CD4-positive, alpha-beta T cell treated with Interleukin-4 for 4 hours (primary cell): ENCODE results near the gene MAB21L3.
"Not testable (repeated sequence)": the region's sequence is repeated elsewhere in the genome, so short reads cannot be mapped to it uniquely, and the experiment has no call there.

Experiments
- DNase-seq: peaks from one replicate; pipeline ENCODE4 v3.0.0-alpha.2; 2020

Gene MAB21L3

DNA sequence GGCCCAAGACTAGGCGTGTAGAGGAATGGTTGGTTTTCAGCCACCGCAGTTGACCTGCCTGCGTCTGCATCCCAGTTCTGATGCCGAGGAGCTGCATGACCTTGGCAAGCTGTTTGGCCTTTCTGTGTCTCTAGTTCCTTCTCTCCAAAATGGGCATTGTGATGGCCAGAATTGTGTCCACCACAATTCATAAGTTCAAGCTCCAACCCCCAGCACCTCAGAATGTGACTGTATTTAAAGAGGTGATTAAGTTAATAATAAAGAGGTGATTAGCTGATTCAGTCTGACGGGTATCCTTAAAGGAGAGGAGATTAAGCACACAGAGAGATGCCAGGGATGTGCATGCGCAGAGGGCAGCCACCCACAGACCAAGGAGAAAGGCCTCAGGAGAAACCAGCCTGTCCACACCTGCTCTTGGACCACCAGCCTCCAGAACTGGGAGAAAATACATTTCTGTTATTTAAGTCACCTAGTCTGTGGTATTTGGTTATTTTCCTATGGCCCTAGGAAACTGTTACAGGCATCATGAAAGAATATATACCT, 28.5 kb downstream of the MAB21L3 start:
- no peak for DNase-seq

DNA sequence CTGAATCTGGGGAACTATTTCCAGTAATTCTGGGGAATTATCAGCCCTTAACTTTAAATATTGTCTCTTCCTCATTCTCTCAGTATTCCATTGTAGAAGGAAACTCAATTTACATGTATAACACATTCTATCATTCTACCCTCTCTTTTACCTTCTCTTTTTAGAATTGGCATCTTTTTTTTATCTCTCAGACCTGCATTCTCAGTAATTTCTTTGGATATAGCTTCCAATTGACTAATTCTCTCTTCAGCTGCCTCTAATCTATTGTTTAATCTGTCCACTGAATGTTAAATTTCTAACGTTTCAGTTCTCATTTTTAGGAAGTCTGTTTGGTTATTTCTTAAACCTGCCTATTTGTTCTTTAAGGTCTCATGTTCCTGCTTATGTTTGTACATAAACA, 33.0 kb downstream of the MAB21L3 start:
- no peak for DNase-seq

- not testable (repeated sequence) for DNase-seq
Measured at GRCh38 chr1:116146447-116147113, 35.4 kb downstream of the MAB21L3 start.

DNA sequence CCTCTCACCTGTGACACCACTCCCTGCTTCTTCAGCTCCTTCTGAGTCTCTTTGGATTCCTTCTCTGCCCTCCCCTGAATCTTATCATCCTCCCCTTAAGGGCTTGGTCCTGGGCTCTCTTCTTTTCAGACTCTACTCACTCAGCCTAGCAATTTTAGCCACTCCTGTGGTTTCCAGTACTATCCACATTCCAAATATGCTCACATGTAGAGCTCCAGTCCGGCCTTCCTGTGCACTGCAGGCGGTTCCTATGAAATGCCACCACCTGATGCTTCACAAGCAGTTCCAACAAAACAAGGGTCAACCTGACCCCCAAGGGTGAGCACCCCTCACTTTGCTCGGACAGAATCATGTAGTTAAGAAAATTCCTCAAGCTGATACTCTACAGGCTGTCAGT, 35.9 kb downstream of the MAB21L3 start:
- no peak for DNase-seq

DNA sequence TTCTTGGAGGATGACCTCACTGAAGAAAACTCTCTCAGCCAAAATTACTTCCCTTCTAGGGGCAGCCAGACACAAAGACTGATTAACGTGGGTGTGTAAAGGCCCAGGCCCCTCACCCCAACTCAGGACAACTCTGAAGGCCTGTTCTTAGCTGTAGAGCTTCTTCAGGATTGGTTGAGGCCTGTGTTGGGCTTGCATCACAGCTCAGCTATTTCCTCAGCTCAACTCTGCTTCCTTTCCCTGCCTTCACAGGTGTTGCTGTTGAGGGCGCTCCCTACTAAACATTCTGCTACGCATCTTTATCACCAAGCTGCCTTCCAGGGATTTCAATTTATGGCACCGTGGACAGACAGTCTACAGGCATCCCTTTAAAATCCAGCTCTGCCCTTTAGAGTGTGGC, 36.8 kb downstream of the MAB21L3 start:
- no peak for DNase-seq

DNA sequence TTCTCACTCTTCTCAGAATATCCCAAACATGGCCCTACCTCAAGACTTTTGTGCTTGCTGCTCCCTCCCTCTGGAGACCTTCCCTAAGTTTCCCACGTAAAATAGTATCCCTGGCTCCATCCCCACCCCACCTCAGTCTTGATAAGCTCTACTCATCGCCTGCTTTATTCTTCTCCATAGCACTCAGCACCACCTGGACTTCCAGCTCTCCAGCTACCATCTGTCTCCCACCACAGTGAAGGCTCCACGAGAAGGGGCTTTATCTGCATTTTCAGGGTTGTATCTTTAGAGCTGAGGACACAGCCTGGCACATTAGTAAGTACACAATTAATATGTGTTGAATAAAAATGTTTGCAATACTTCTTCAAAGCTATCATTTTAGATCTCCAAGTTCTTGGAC, 37.8 kb downstream of the MAB21L3 start:
- no peak for DNase-seq

DNA sequence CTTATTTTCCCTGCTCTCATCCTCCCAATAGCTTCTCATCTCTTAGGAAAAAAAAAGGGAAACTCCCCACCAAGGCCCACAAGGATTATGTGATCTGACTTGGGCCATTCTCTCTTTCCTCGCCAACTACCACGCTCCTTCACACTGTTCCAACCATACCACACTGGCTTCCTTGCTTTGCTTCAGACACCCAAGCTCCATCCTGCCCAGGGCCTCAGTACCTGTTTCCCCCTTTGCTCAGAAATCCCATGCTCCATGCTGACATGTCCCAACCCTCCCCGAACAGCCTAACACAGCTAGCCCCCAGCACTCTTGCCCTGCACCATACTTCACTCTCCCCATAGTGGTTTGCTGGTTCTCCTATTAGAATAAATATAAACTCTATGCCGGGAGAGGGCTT, 39.2 kb downstream of the MAB21L3 start:
- no peak for DNase-seq

DNA sequence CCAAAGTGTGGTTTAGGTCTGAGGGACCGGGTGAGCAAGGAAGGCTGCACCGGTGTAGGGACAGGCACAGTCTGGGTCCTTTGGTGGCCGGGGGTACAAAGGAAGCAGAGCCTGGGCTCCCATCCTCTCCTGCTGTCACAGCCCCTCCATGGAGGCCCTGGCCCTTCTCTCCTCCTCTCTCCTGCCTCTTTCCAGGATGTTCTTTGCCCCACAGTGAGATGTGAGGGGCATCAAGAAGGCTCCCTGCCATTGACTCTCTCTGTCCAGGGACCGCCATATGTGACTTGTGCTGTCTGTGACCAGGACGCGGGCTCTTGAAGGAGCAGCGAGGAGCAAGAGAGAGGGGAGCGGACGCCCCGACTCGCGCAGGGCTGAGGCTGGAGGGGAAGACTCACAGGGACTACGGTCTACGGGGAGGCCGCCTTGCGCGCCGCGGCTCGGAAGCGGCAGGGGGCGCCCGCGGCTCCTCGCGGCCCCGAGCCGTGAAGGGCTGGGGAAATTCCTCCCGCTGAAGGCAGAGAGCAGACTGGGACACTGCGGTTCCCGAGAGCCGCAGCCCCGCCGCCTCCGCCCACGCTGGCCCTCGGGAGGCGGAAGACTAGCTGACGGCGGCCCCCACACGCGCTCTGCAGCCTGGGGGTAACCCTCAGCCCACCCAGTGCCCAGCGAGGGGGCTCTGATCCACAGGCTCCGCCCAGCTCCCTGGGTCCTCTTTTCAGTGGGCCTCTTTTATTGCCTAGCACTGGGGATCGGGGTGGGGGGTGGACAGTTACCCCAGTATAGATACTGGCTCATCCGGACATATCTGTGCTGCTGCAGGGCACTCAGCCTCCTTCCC, 40.8 kb downstream of the MAB21L3 start:
- DNase-seq: peak; percentile 77

DNA sequence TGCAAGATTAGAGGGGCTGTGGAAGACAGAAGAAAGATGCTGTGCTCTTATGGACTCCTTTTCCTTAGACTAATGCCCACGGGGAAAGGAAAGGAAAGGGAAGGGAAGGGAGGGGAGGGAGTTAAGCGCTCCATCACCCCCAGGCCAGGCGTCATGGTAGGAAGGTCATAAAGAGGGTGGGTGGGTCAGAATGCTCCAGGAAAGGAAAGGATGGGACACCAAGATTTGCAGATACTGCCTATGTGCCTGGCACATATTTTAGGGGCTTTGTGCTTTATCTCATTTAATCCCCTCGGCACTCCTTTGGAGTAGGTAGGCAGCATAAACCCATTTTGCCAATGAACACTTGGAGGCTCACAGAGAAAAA, 41.4 kb downstream of the MAB21L3 start:
- no peak for DNase-seq

DNA sequence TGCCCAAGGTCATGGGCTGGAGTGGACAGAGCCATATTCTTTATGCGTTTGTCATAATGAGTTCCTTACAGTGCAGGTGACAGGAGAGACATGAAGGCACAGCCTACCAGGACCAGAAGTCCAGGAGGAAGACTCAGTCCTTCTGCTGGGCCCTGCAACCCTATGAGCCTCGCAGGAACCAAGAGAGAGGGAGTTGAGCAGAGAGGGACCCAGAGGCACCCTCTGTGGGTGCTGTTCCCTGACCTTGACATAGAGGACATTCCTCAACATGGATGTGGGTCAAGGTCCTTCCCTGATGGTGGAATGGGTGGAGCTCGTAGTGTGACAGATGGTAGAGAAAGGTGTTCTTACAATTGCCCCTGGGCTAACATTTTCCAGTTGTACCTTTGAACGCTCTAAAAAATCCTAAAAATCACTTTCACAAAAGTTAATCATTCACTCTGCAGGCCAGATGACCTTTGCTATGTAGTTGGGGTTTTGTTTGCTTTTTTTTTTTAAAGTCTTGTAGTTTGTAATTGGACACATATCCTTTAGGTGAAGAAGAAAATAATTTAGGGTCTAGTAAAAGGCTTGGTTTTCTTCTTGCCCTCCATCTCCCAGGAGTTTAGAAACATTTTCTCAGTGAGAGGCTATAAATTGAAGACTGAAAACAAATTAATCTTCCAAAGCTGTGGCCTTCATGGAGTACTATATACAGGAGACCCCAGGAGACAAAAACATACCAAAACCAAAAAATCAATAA, 41.9 kb downstream of the MAB21L3 start:
- no peak for DNase-seq

DNA sequence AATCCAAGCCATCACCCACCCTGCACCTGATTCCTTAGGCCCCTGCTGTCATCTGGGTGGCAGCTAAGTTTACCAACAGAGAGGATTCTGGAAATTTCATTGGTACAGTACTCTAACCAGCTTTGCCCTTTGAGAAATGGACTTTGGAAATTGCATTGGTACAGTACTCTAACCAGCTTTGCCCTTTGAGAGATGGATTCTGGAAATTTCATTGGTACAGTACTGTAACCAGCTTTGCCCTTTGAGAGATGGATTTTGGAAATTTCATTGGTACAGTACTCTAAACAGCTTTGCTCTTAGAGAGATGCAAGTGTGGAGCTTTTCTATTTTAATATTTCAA, 42.5 kb downstream of the MAB21L3 start:
- DNase-seq: no peak

DNA sequence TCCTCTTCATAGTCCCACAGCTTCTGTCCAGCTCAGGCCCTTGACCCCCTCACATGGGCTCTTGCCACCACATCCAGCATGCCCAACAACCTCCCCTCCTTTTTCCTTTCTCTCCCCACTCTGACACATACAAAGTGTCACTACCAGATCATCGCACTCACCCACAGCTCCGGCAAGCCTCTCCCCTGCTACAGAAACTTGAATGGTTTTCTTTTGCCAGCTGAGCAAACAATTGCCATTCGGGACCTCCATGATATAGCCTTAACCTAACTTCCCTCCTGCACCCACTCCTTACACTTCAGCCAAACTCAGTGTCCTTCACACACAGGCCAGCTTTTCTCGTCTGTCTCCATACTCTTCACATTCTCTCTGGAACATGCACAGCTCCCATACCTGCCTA, 43.3 kb downstream of the MAB21L3 start:
- no peak for DNase-seq

GRCh38 chr1:116157096-116157495, 45.9 kb downstream of the MAB21L3 start:
- DNase-seq: no peak

DNA sequence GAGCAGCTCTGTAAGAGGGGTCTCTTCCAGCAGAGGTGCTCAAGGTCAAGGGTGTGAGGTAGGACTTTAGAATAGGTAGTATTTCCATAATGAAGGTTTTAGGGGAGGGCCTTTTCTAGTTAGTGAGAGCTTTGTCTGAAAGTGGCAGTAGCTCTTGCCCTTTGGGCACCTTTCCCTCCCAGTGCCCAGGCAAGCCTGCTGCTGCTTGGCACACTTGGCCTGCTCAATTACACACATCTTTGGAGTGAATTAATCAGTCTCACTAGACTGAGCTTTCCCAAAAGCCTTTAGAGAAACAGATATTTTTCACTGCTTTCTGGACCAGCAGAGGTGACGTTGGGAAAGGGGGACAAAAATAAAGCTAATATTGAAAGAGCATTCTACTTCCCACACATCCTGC, 48.0 kb downstream of the MAB21L3 start:
- DNase-seq: no peak

- DNase-seq: no peak
Measured at GRCh38 chr1:116159611-116160010, 48.4 kb downstream of the MAB21L3 start.

- no peak for DNase-seq
Measured at GRCh38 chr1:116161390-116161789, 50.2 kb downstream of the MAB21L3 start.

- no peak for DNase-seq
Measured at GRCh38 chr1:116161877-116162390, 50.7 kb downstream of the MAB21L3 start.

GRCh38 chr1:116163533-116163932, 52.3 kb downstream of the MAB21L3 start:
- DNase-seq: no peak

- no peak for DNase-seq
Measured at GRCh38 chr1:116164150-116164549, 53.0 kb downstream of the MAB21L3 start.

DNA sequence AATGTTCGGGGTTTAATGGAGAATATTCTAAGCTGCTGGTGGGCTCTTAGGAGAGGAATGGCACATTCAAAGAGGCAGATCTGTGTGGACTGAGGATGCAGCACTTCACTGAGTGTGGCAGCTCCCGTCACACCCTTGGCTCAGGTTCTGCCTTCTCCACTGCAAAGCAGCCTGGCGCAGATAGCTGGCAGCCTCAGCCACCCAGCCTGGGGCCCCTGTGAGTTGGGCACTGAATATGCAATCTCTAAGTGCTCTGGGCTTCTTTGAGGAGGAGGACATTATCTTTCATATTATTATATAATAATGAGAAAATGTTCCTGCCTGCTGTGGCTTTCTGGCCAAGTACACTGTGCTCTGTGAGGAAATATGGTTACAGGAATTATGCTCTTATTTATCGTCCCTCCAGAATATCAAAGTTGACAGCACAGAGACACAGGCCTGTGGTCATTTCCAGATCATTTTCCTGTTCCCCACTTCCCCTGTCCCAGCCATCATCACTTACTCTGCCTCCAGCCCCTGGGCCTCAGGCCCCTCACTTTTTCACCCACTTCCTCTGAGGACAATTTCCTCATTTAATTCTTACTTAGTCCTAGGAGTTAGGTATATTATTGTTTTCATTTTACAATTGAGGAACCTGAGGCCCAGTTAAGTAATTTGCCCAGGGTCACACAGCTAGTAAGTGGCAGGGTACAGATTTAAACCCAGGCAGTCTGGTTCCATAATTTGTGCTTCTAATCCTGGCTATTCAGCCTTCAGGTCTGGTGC, 53.6 kb downstream of the MAB21L3 start:
- DNase-seq: no peak

GRCh38 chr1:116165572-116165971, 54.4 kb downstream of the MAB21L3 start:
- DNase-seq: no peak

- no peak for DNase-seq
Measured at GRCh38 chr1:116166011-116166571, 54.9 kb downstream of the MAB21L3 start.
